CD8-positive, alpha-beta memory T cell (primary cell): ENCODE results near the gene TRPV4. TPM values are rescaled to one million over a fixed set of nuclear protein-coding genes. Genes with fewer than 3 reads are reported as not detected.

Source experiments
- CTCF ChIA-PET: fragments of 350-600 bp; sonication (Branson Sonifier 250); formaldehyde crosslinking; loops from one replicate; lab custom pipeline; 2021; ENCODE audit warnings: antibody characterized with exemption; lab: Charles Lee
- POLR2A ChIA-PET: fragments of 350-600 bp; sonication (Branson Sonifier 250); formaldehyde crosslinking; loops from one replicate; lab custom pipeline; 2021; ENCODE audit warnings: antibody characterized with exemption; lab: Charles Lee
- DNase-seq, 5 donors: peaks; one replicate each; pipeline versions ENCODE4 v3.0.0 to v3.0.0-alpha.2; 2020 to 2022; ENCODE audit warnings: mixed read lengths in 1 of 5
- H3K27ac ChIP-seq: one replicate; pipeline ENCODE4 v1.7.0; 2013; ENCODE audit warnings: low read depth, mild to moderate bottlenecking, low read length, moderate library complexity
- H3K27me3 ChIP-seq: 2 replicates; pipeline ENCODE4 v1.7.0; 2013; ENCODE audit warnings: low read length, mild to moderate bottlenecking; ENCODE audit not compliant: insufficient read depth, poor library complexity, severe bottlenecking
- H3K36me3 ChIP-seq: 2 replicates; pipeline ENCODE4 v1.7.0; 2013; ENCODE audit warnings: mild to moderate bottlenecking, low read length, moderate library complexity; ENCODE audit not compliant: insufficient read depth
- H3K4me1 ChIP-seq: 2 replicates; pipeline ENCODE4 v1.7.0; 2013; ENCODE audit warnings: mild to moderate bottlenecking, low read length, moderate library complexity; ENCODE audit not compliant: insufficient read depth
- H3K4me3 ChIP-seq: 2 replicates; pipeline ENCODE4 v1.7.0; 2013; ENCODE audit warnings: mild to moderate bottlenecking, low read length
- H3K9me3 ChIP-seq: 2 replicates; pipeline ENCODE4 v1.7.0; 2013; ENCODE audit warnings: mild to moderate bottlenecking, low read length
- H3K27ac Mint-ChIP-seq, 8 donors: one replicate each; pipeline ENCODE4 v1.8.0; 2020 to 2021; ENCODE audit warnings: mixed read lengths in 8 of 8, mild to moderate bottlenecking in 6 of 8, inconsistent platforms in 3 of 8, moderate library complexity in 3 of 8
- H3K27me3 Mint-ChIP-seq, 2 donors: one replicate each; pipeline ENCODE4 v1.8.0; 2020 to 2021; ENCODE audit warnings: mixed read lengths in 2 of 2, mild to moderate bottlenecking in 1 of 2, moderate library complexity in 1 of 2
- H3K36me3 Mint-ChIP-seq, 3 donors: one replicate each; pipeline ENCODE4 v1.8.0; 2020 to 2021; ENCODE audit warnings: mixed read lengths in 3 of 3, inconsistent platforms in 1 of 3, mild to moderate bottlenecking in 1 of 3
- H3K4me1 Mint-ChIP-seq, 3 donors: one replicate each; pipeline ENCODE4 v1.8.0; 2020 to 2021; ENCODE audit warnings: mixed read lengths in 3 of 3, inconsistent platforms in 1 of 3, mild to moderate bottlenecking in 1 of 3
- H3K4me3 Mint-ChIP-seq, 7 donors: one replicate each; pipeline ENCODE4 v1.8.0; 2020 to 2021; ENCODE audit warnings: mixed read lengths in 7 of 7, mild to moderate bottlenecking in 6 of 7, moderate library complexity in 4 of 7, inconsistent platforms in 2 of 7
- H3K9me3 Mint-ChIP-seq, 5 donors: one replicate each; pipeline ENCODE4 v1.8.0; 2020 to 2022; ENCODE audit warnings: mixed read lengths in 5 of 5, mild to moderate bottlenecking in 3 of 5, moderate library complexity in 2 of 5, inconsistent platforms in 1 of 5
- polyA plus RNA-seq: library from polyadenylated mRNA; unstranded; fragments of 300-500 nt; fragmentation: Illumina TruSeq; gene quantifications from one replicate; pipeline ENCODE4 v1.2.3, GENCODE V29; 2021
- total RNA-seq, 2 experiments: library from RNA; stranded (reverse); gene quantifications; one replicate each; pipeline ENCODE4 v1.2.3, GENCODE V29; 2021

The TRPV4 gene
- total and polyA plus RNA-seq, 3 experiments from 2014 or later: not detected

DNA sequence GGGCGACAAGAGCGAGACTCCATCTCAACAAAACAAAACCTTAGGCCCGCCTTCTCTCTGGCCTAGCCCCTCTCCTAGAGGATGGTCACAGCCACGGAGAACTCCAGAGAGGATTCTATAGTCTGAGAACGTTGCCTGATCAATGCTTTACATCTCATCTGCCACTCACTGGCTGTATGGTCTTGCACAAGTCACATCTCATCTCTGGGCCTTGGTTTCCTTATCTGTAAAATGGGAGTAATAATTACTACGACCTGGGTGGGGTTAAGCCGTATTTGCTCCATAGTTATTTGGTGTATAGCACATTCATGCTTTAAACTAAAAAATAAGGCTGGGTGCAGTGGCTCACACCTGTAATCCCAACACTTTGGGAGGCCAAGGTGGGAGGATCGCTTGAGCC, 8.5 kb downstream of the TRPV4 start:
- Histone ChIP-seq H3K4me1 (no peaks in the 10 kb centered on the region), H3K27ac (no peak overlapping the region), H3K4me3 (no peak overlapping the region), H3K36me3 (no peaks in the 10 kb centered on the region), H3K9me3 (no peaks in the 10 kb centered on the region), H3K27me3 (no peaks in the 10 kb centered on the region)
- CTCF ChIA-PET: interaction anchor here (0.9 kb wide), 1 partner anchor 19 kb away, joined by 3 read pairs; no protein-coding TSS in a partner anchor
- Mint-ChIP-seq H3K36me3 (no peaks in the 10 kb centered on the region), H3K4me3 (no peak overlapping the region), H3K27ac (no peak overlapping the region), H3K4me1 (no peaks in the 10 kb centered on the region), H3K27me3 (peaks cover 16 to 22% of the 10 kb centered on the region in 2 donors), H3K9me3 (no peaks in the 10 kb centered on the region)
- POLR2A ChIA-PET: no interaction called here
- no peak for DNase-seq

DNA sequence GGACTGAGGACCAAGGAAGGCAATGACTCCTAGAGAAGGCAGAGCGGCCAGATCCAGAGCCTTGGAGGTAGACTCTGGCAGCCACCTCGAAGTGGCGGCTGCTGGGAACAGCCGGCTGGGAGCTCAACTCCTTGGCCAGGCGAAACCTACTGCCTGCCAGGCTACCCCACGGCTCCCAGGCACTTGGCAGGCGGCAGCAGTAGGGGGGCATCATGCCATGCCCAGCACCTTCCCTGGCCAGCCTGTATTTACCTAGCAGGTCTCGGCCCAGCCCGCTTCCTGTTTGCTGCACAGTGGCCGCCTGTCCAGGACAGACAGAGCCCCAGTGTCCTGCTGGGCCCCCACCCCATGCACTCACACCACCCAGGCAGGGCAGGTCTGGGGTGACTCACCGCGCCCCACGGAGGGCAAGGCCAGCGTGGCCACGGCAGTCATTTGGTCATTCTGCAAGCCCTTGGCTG, 10.2 kb downstream of the TRPV4 start:
- Histone ChIP-seq H3K27ac (no peak overlapping the region), H3K4me3 (no peak overlapping the region), H3K36me3 (no peaks in the 10 kb centered on the region), H3K27me3 (no peaks in the 10 kb centered on the region), H3K9me3 (no peaks in the 10 kb centered on the region), H3K4me1 (no peaks in the 10 kb centered on the region)
- Mint-ChIP-seq H3K4me1 (no peaks in the 10 kb centered on the region), H3K27ac (no peak overlapping the region), H3K9me3 (no peaks in the 10 kb centered on the region), H3K4me3 (no peak overlapping the region), H3K27me3 (peaks cover 17 to 26% of the 10 kb centered on the region in 2 donors), H3K36me3 (no peaks in the 10 kb centered on the region)
- ChIA-PET POLR2A (no interaction called here), CTCF (no interaction called here)
- DNase-seq: no peak

DNA sequence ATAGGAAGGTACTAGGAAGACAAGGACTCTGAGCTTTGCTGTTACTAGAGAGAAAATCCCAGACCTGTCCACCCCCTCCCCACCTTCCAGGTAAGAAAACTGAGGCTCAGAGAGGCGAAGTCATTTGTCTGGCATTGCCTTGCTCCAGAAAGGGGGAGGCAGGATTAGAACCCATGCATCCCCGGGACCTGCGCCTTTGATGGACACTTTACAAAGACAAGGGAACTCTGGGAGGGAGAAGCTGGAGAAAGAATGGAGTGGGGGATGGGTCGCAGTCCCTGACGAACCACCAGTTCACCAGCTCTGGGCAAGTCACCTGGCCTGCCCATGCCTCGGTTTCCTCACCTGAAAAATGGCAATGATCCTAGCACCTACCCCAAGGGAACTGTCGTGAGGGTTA, 10.8 kb downstream of the TRPV4 start:
- Mint-ChIP-seq H3K4me1 (no peaks in the 10 kb centered on the region), H3K36me3 (no peaks in the 10 kb centered on the region), H3K27ac (no peak overlapping the region), H3K27me3 (peaks cover 15 to 28% of the 10 kb centered on the region in 2 donors), H3K9me3 (no peaks in the 10 kb centered on the region), H3K4me3 (no peak overlapping the region)
- no peaks in the 10 kb centered on the region for H3K4me1 ChIP-seq
- no peak overlapping the region for H3K27ac ChIP-seq
- no peak overlapping the region for H3K4me3 ChIP-seq
- CTCF ChIA-PET: no interaction called here
- DNase-seq: no peak
- no peaks in the 10 kb centered on the region for H3K9me3 ChIP-seq
- POLR2A ChIA-PET: no interaction called here
- H3K36me3 ChIP-seq: no peaks in the 10 kb centered on the region
- H3K27me3 ChIP-seq: no peaks in the 10 kb centered on the region

DNA sequence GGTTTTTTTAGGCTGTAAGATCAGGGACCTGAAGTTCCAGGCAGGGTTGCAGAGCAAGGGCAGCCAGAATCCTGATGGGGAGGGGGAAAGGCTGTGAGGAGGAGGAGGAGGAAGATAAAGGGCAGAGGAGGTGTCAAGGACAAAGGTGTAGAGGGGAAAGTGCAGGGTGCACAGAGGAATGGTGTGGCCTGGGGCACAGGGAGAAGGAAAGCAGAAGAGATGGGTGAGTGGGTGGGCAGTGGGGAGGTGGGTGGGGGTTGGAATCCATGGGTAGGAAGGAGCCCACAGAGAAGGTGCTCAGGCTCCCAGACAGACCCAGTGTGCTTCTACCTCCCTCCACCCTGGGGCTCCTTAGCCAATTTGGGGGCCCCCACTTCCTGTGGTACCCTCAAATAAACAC, 11.2 kb downstream of the TRPV4 start:
- H3K27me3 Mint-ChIP-seq: peaks cover 13 to 28% of the 10 kb centered on the region in 2 donors
- no peaks in the 10 kb centered on the region for H3K36me3 Mint-ChIP-seq
- Histone ChIP-seq H3K36me3 (no peaks in the 10 kb centered on the region), H3K4me1 (no peaks in the 10 kb centered on the region), H3K27ac (no peak overlapping the region), H3K27me3 (no peaks in the 10 kb centered on the region), H3K9me3 (no peaks in the 10 kb centered on the region), H3K4me3 (no peak overlapping the region)
- no peaks in the 10 kb centered on the region for H3K4me1 Mint-ChIP-seq
- no peak overlapping the region for H3K4me3 Mint-ChIP-seq
- H3K27ac Mint-ChIP-seq: peak overlapping the region in 1 of 8 donors; percentile 17
- ChIA-PET POLR2A (no interaction called here), CTCF (no interaction called here)
- no peak for DNase-seq
- no peaks in the 10 kb centered on the region for H3K9me3 Mint-ChIP-seq

DNA sequence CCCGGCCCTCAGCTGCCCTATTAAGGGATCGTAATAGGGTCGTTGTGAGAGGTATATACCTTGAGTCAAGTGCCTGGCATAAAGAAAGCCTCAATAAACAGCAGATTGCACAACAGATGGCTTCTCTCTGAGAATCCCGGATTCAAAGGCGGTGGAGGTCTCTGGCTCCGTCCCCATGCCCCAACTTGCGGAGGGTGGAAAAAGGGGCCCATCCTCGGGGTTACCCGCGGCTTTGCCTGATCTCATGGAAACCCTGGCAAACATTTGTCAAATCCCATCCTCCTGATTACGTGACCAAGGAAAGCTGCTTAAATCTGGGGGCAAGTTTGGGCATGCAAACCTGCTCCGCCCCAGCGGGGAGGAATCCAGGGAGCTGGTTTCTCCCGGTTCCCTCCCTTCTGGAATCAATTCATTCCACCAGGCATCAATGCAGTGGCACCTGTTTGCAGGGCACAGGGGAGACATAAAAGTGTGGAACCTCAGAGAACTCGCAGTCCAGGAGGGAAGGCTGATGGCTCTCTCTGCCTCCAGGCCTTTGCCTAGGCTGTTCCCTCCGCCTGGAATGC, 12.3 kb downstream of the TRPV4 start:
- no peaks in the 10 kb centered on the region for H3K4me1 Mint-ChIP-seq
- Histone ChIP-seq H3K27me3 (no peaks in the 10 kb centered on the region), H3K4me1 (no peaks in the 10 kb centered on the region), H3K27ac (no peak overlapping the region), H3K36me3 (no peaks in the 10 kb centered on the region), H3K9me3 (no peaks in the 10 kb centered on the region), H3K4me3 (no peak overlapping the region)
- H3K27me3 Mint-ChIP-seq: peaks cover 13 to 28% of the 10 kb centered on the region in 2 donors
- no peak overlapping the region for H3K4me3 Mint-ChIP-seq
- peak overlapping the region in 1 of 8 donors; percentile 87 for H3K27ac Mint-ChIP-seq
- ChIA-PET CTCF (no interaction called here), POLR2A (no interaction called here)
- H3K36me3 Mint-ChIP-seq: no peaks in the 10 kb centered on the region
- no peaks in the 10 kb centered on the region for H3K9me3 Mint-ChIP-seq
- DNase-seq: no peak

DNA sequence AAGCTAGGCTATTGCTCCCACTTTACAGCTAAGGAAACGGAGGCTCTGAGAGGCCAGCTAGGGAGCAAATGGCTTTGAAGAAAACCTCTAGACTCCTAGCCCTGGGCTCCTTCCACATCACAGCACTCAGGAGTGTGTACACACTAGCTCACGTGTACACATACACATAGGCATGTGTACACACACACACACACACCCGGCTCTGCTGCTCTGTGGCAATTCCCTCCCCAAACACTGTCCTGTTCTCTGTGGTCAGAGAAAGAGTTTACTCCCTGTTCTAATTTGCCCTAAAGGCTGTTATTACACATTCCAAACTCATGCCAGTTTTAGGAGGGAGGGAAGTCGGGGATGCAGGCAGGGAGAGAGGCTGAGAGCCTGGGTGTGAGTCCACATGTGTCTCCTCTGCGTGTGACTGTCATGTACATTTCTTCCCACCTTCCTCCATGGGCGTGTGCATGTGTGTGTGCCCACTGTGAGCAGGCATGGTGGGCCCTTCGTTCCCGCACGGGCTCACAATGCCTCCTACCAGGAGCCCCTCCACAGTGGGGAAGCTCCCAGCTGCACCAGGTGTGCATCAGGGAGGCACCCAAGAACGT, 14.2 kb downstream of the TRPV4 start:
- no peaks in the 10 kb centered on the region for H3K4me1 ChIP-seq
- Mint-ChIP-seq H3K36me3 (no peaks in the 10 kb centered on the region), H3K4me3 (no peak overlapping the region), H3K27me3 (peaks cover 8 to 25% of the 10 kb centered on the region in 2 donors), H3K4me1 (no peaks in the 10 kb centered on the region), H3K27ac (peak overlapping the region in 1 of 8 donors; percentile 57), H3K9me3 (no peaks in the 10 kb centered on the region)
- no peaks in the 10 kb centered on the region for H3K36me3 ChIP-seq
- H3K27me3 ChIP-seq: no peaks in the 10 kb centered on the region
- no peak for DNase-seq
- ChIA-PET POLR2A (interaction anchor here (0.6 kb wide), 1 partner anchor 125 kb away, joined by 3 read pairs; no protein-coding TSS in a partner anchor), CTCF (no interaction called here)
- no peak overlapping the region for H3K27ac ChIP-seq
- no peak overlapping the region for H3K4me3 ChIP-seq
- no peaks in the 10 kb centered on the region for H3K9me3 ChIP-seq

DNA sequence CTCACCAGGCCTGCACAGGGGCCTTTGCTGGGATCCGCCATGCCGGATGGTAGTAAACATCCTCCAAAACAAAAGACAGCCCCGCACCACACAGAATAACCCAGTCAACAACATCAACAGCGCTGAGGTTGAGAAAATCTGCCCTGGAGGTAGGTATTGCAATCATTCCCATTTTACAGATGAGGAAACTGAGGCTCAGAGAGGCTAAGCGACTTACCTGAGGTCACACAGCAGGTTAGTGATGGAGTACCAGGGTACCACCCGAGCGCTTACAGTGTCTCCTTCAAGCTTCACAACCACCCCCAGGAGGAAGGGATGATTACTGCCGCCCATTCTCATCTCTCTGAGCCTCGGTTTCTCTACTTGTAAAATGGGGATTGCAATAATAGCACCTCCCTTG, 14.9 kb downstream of the TRPV4 start:
- ChIA-PET POLR2A (no interaction called here), CTCF (interaction anchor here (1.0 kb wide), 1 partner anchor 27 kb away, joined by 3 read pairs; no protein-coding TSS in a partner anchor)
- Histone ChIP-seq H3K4me3 (no peak overlapping the region), H3K27me3 (no peaks in the 10 kb centered on the region), H3K9me3 (no peaks in the 10 kb centered on the region), H3K36me3 (no peaks in the 10 kb centered on the region), H3K4me1 (no peaks in the 10 kb centered on the region), H3K27ac (no peak overlapping the region)
- no peaks in the 10 kb centered on the region for H3K4me1 Mint-ChIP-seq
- no peak overlapping the region for H3K27ac Mint-ChIP-seq
- no peak for DNase-seq
- H3K9me3 Mint-ChIP-seq: no peaks in the 10 kb centered on the region
- H3K27me3 Mint-ChIP-seq: peaks cover 8 to 25% of the 10 kb centered on the region in 2 donors
- H3K4me3 Mint-ChIP-seq: no peak overlapping the region
- no peaks in the 10 kb centered on the region for H3K36me3 Mint-ChIP-seq

DNA sequence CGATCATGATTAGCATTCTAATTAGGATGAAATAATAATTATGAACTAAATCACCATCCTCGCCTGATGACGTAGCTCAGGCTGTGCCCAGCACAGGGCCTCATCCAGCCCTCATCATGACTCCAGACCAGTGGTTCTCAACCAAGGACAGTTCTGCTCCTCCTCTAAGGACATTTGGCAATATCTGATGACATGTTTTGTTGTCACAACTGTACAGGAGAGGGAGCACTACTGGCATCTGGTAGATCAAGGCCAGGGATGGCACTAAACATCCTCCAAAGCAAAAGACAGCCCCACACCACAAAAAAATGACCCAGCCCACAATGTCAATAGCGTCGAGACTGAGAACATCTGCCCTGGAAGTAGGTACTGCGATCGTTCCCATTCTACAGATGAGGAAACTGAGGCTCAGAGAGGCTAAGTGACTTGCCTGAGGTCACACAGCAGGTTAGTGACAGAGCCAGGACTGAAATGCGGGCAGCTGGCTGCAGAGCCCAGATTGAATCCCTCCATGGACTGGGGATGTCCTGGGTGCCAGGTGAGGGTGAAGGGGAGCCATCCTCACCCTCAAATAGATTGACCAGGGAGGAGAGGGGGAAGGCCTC, 15.5 kb downstream of the TRPV4 start:
- H3K27ac Mint-ChIP-seq: peak overlapping the region in 1 of 8 donors; percentile 87
- no peaks in the 10 kb centered on the region for H3K9me3 ChIP-seq
- POLR2A ChIA-PET: no interaction called here
- H3K4me3 Mint-ChIP-seq: no peak overlapping the region
- H3K27me3 ChIP-seq: no peaks in the 10 kb centered on the region
- no peak overlapping the region for H3K4me3 ChIP-seq
- no peaks in the 10 kb centered on the region for H3K4me1 Mint-ChIP-seq
- H3K4me1 ChIP-seq: no peaks in the 10 kb centered on the region
- H3K27ac ChIP-seq: no peak overlapping the region
- H3K27me3 Mint-ChIP-seq: peaks cover 8 to 25% of the 10 kb centered on the region in 2 donors
- no peaks in the 10 kb centered on the region for H3K36me3 ChIP-seq
- no peaks in the 10 kb centered on the region for H3K9me3 Mint-ChIP-seq
- H3K36me3 Mint-ChIP-seq: no peaks in the 10 kb centered on the region
- CTCF ChIA-PET: interaction anchor here (1.0 kb wide), 1 partner anchor 28 kb away, joined by 3 read pairs; no protein-coding TSS in a partner anchor
- DNase-seq: no peak
